ENCODE results near the gene HOXA2.

- TF ChIP-seq CTCF (IDR thresholded peaks at IDR 0.05; ENCODE audit: low read depth, low read length) (no peak), EZH2phosphoT487 (IDR thresholded peaks at IDR 0.05; ENCODE audit: low read depth) (no peak)
Observed at GRCh38 chr7:27138985-27139333, 36.5 kb upstream of the HOXA2 start.

Data from OCI-LY3 (cell line).